GM10266 (cell line): ENCODE measurements around the gene TPSG1.
"Not testable (repeated sequence)": the region's sequence is repeated elsewhere in the genome, so short reads cannot be mapped to it uniquely, and the experiment has no call there.

Source experiments
- DNase-seq: peaks from one replicate; pipeline ENCODE4 v3.0.0; 2012; ENCODE audit errors: extremely low spot score
- TF ChIP-seq, protein P1 (sequence below): IDR thresholded peaks from 2 replicates; pipeline ENCODE4 v1.5.1; 2012; ENCODE audit warnings: mild to moderate bottlenecking, low read depth; ENCODE audit not compliant: control insufficient read depth, insufficient read depth; ENCODE audit errors: missing control alignments

Gene TPSG1

DNA sequence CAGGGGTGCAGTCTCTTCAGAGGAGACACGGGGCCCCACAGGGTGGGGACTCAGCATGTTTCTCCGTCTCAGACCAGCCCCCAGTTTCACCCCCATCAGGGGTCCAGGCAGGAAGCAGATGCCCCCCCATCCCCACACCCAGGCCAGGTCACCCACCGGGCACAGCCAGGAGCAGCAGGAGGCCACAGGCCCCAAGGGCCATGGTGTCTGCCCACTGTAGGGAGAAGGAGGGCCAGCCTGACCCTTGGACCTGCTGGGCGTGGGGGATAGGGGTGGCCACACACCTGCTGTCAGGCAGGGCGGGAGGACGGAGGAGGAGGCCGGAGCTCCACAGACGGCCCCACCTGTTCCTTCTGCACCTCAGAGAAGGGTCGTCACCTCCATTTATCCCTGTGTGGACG lies at the start of gene TPSG1:
Gene TPSG1, minus strand, starts transcription at position 218 of the 401 bp plus-strand sequence. Its CDS starts 16 bp downstream, at position 202.
- TF ChIP-seq, protein P1, sequence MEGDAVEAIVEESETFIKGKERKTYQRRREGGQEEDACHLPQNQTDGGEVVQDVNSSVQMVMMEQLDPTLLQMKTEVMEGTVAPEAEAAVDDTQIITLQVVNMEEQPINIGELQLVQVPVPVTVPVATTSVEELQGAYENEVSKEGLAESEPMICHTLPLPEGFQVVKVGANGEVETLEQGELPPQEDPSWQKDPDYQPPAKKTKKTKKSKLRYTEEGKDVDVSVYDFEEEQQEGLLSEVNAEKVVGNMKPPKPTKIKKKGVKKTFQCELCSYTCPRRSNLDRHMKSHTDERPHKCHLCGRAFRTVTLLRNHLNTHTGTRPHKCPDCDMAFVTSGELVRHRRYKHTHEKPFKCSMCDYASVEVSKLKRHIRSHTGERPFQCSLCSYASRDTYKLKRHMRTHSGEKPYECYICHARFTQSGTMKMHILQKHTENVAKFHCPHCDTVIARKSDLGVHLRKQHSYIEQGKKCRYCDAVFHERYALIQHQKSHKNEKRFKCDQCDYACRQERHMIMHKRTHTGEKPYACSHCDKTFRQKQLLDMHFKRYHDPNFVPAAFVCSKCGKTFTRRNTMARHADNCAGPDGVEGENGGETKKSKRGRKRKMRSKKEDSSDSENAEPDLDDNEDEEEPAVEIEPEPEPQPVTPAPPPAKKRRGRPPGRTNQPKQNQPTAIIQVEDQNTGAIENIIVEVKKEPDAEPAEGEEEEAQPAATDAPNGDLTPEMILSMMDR: no peak

DNA sequence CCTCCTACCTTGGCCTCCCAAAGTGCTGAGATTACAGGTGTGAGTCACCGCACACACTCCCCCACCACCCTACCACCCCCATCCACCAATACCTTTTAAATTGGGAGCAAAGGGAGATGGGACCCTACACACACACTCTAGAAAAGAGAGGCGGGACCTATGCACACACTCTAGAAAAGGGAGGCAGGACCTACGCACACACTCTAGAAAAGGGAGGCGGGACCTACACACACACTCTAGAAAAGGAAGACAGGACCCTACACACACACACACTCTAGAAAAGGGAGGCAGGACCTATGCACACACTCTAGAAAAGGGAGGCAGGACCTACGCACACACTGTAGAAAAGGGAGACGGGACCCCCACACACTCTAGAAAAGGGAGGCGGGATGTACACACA lies 49.7 kb upstream of the TPSG1 start:
- TF ChIP-seq, protein P1: no peak
- no peak for DNase-seq

More for the DNA sequence above, at the start of gene TPSG1:
- no peak for DNase-seq

DNA sequence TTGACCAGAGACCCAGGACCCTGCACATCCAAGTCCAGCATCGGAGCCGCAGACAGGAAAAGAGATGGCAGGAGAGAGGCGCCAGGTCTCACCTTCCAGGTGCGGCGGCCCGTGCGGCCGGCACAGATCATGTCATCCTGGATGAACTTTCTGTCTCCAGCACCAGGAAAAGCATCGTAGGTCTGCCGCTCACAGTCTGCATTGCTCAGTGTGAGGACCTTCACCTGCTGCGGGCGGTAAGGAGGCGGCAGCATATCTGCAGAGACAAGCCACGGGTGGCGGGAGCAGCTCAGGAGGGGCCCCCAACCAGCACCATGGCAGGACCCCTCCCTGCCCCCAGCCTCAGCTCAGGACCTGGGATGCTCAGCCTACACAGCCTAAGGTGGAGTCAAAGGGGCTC lies 48.7 kb upstream of the TPSG1 start:
- no peak for DNase-seq
- TF ChIP-seq, protein P1: no peak

DNA sequence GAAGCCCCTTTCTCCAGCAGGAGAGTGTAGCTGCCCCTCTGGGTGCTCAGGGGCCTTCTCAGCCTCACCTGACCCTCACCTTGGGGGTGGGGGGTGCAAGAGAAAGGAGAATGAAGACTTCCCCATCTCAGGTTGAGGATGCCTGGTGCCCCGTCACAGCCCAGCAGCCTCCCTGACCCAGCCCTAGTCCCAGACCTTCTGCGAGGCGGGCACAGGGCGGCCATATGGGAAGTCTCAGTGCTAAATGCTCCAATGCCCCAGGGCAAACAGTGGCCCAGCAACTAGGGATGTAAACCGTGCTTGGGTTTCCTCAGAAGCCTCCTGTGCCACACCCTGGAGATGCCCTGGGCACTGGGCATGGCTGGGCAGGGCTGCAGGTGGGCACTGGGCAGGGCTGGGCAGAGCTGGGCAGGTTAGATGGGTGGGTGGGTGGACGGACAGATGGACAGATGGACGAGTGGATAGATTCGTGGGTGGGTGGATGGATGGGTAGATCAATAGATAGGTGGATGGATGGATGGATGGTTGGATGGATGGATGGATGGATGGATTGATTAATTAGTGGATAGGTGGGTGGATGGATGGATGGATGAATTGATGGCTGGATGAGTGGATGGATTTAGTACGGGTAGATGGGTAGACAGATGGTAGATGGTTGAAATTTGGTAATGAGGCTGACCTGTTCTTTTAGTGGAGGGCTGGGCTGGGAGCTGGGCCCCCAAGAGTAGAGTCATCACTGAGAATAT lies 47.6 kb upstream of the TPSG1 start:
- TF ChIP-seq, protein P1: no peak
- no peak for DNase-seq

DNA sequence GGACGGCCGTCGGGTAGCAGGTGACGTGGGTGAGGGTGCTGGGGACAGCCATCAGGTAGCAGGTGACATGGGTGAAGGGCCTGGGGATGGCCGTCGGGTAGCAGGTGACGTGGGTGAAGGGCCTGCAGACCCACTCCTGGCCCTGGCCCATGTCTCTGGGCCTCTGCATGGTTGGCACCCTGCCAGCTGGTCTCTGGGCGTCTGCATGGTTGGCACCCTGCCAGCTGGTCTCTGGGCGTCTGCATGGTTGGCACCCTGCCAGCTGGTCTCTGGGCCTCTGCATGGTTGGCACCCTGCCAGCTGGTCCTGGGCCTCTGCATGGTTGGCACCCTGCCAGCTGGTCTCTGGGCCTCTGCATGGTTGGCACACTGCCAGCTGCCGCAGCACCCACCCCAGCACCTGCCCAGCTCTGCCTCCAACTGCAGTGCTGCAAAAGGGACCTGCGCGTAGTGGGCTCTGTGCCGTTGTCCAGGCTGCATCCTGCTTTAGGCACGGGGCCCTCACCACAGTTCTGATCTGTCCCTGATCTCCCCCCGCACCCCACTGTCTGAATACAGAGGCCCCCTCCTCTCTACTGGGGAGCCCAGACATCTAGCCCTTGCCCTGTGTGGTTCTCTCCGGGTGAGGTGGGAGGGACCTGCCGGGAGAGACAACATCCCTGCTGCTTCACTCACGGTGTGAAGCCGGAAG lies 46.8 kb upstream of the TPSG1 start:
- not testable (repeated sequence) for DNase-seq

DNA sequence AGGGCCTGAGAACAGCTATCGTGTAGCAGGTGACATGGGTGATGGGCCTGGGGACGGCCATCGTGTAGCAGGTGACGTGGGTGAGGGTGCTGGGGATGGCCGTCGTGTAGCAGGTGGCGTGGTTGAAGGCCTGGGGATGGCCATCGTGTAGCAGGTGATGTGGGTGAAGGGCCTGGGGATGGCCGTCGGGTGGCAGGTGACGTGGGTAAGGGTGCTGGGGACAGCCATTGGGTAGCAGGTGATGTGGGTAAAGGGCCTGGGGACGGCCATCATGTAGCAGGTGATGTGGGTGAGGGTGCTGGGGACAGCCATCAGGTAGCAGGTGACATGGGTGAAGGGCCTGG lies 46.3 kb upstream of the TPSG1 start:
- DNase-seq: no peak
- TF ChIP-seq, protein P1: no peak

DNA sequence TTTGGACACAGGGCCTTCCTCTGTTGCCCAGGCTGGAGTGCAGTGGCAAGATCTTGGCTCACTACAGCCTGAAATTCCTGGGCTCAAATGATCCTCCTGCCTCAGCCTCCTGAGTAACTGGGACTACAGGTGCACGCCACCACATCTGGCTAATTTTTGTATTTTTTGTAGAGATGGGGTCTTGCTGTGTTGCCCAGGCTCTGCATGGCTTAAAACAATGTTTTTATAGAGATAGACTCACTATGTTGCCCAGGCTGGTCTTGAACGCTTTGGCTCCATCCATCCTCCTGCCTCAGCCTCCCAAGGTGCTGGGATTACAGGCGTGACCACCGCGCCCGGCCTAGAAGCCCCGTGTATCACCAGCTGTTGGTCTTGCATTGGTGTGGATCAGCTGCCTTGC lies 44.4 kb upstream of the TPSG1 start:
- not testable (repeated sequence) for DNase-seq

DNA sequence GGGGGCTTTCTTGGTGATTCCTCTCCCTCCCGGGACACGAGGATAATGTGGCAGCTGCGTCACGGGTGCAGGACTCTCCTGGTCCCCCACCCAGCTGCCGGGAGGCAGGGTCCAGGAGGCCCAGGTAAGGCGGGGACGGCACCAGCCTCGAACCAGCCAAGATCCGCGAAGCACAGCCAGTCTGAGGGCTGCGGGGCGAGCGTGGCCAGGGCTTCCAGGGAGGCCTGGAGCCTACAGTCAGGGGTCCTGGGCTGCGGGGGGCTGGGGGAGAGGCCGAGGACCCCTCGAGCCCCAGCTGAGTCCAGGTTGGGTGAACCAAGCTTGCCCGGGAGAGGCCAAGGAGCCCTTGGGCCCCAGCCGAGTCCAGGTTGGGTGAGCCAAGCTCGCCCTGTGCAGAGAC lies 40.8 kb upstream of the TPSG1 start:
- DNase-seq: no peak
- TF ChIP-seq, protein P1: no peak
